ENCODE data around the gene NOG. TPM values are rescaled to one million over a fixed set of nuclear protein-coding genes. Genes with fewer than 3 reads are reported as not detected.

NOG gene
- total RNA-seq, 1 experiment from 2014 or later, result 0.32 TPM

DNA sequence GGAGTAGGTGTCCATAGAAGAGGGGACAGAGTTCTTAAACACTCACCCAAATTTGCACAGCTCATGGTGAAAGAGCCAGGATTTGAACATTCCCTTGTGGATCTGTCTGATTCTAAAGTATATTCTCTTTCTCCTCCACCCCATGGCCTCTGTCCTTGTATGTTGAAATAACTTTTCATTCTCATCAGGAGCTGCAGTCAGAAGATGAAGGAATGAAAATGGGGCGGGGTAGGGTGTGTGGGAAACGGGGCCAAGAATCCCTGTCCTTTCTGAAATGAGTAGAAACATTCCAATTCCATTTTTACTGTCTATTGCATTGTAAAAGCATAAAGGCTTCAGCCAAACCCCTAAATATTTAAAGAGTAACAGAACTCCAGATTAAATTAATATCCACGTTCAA lies 42.8 kb downstream of the NOG start:
- intact Hi-C loops (cut with micrococcal nuclease; ENCODE audit: unreplicated experiment), result no loop called here
- no peak overlapping the region for H3K27ac Mint-ChIP-seq (ENCODE audit: unreplicated experiment)
- TF ChIP-seq, protein P1, sequence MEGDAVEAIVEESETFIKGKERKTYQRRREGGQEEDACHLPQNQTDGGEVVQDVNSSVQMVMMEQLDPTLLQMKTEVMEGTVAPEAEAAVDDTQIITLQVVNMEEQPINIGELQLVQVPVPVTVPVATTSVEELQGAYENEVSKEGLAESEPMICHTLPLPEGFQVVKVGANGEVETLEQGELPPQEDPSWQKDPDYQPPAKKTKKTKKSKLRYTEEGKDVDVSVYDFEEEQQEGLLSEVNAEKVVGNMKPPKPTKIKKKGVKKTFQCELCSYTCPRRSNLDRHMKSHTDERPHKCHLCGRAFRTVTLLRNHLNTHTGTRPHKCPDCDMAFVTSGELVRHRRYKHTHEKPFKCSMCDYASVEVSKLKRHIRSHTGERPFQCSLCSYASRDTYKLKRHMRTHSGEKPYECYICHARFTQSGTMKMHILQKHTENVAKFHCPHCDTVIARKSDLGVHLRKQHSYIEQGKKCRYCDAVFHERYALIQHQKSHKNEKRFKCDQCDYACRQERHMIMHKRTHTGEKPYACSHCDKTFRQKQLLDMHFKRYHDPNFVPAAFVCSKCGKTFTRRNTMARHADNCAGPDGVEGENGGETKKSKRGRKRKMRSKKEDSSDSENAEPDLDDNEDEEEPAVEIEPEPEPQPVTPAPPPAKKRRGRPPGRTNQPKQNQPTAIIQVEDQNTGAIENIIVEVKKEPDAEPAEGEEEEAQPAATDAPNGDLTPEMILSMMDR (IDR thresholded peaks at IDR 0.05; ENCODE audit: insufficient read depth in 1 of 2, low read depth in 1 of 2, low read length in 1 of 2, severe bottlenecking in 1 of 2, unreplicated experiment in 1 of 2), result no peak
- no peaks in the 10 kb centered on the region for H3K36me3 Mint-ChIP-seq (ENCODE audit: insufficient read depth, unreplicated experiment)
- ChIA-PET POLR2A (no interaction called here), CTCF (no interaction called here)
- H3K27me3 ChIP-seq (replicated peaks; ENCODE audit: control insufficient read depth, insufficient read depth, low read length), result no peaks in the 10 kb centered on the region
- no peak overlapping the region for H3K4me3 ChIP-seq (ENCODE audit: low read depth, low read length)
- H3K27me3 Mint-ChIP-seq (ENCODE audit: insufficient read depth, unreplicated experiment), result peaks cover 23% of the 10 kb centered on the region
- no peaks in the 10 kb centered on the region for H3K9me3 Mint-ChIP-seq (ENCODE audit: unreplicated experiment)
- no peak overlapping the region for H3K4me3 Mint-ChIP-seq (ENCODE audit: unreplicated experiment)
- no TSS peak for BruUV-seq (replicated peaks)
- H3K9me3 ChIP-seq, result no peaks in the 10 kb centered on the region
- peaks cover 7% of the 10 kb centered on the region for H3K4me1 Mint-ChIP-seq (ENCODE audit: low read depth, unreplicated experiment)
- H3K36me3 ChIP-seq (ENCODE audit: control insufficient read depth, insufficient read depth, low read length), result no peaks in the 10 kb centered on the region
- DNase-seq, result no peak
- no peaks in the 10 kb centered on the region for H3K4me1 ChIP-seq

DNA sequence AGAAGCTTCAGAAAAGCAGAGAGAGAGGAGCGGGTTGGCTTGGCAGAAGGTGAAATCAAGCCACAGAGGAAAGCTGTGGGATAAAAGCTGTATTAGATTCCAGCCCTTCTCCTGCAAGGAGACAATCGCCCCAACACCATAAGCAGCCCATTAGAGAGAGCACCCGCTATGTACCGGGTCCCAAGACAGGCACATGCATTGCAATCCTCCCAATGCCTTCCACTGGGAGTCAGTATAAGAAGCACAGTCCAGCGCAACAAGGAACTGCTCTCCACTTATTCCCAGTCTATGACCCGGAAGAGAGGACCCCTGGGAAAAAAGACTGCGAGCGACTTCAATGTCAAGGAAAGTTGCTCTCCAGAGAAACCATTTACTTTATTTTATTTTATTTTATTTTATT lies 43.8 kb downstream of the NOG start:
- Mint-ChIP-seq H3K9me3 (ENCODE audit: unreplicated experiment) (no peaks in the 10 kb centered on the region), H3K27me3 (ENCODE audit: insufficient read depth, unreplicated experiment) (peaks cover 20% of the 10 kb centered on the region), H3K27ac (ENCODE audit: unreplicated experiment) (no peak overlapping the region), H3K36me3 (ENCODE audit: insufficient read depth, unreplicated experiment) (no peaks in the 10 kb centered on the region), H3K4me3 (ENCODE audit: unreplicated experiment) (no peak overlapping the region), H3K4me1 (ENCODE audit: low read depth, unreplicated experiment) (peaks cover 7% of the 10 kb centered on the region)
- H3K36me3 ChIP-seq (ENCODE audit: control insufficient read depth, insufficient read depth, low read length), result no peaks in the 10 kb centered on the region
- no peaks in the 10 kb centered on the region for H3K27me3 ChIP-seq (replicated peaks; ENCODE audit: control insufficient read depth, insufficient read depth, low read length)
- BruUV-seq (replicated peaks), result no TSS peak
- TF ChIP-seq, protein P1 (IDR thresholded peaks at IDR 0.05; ENCODE audit: insufficient read depth in 1 of 2, low read depth in 1 of 2, low read length in 1 of 2, severe bottlenecking in 1 of 2, unreplicated experiment in 1 of 2), result no peak
- H3K4me1 ChIP-seq, result no peaks in the 10 kb centered on the region
- no peaks in the 10 kb centered on the region for H3K9me3 ChIP-seq
- ChIA-PET POLR2A (no interaction called here), CTCF (interaction anchor here (0.8 kb wide), 1 partner anchor 143 kb away, joined by 4 read pairs; no protein-coding TSS in a partner anchor)
- intact Hi-C loops (cut with micrococcal nuclease; ENCODE audit: unreplicated experiment), result no loop called here
- DNase-seq, result no peak
- no peak overlapping the region for H3K4me3 ChIP-seq (ENCODE audit: low read depth, low read length)

DNA sequence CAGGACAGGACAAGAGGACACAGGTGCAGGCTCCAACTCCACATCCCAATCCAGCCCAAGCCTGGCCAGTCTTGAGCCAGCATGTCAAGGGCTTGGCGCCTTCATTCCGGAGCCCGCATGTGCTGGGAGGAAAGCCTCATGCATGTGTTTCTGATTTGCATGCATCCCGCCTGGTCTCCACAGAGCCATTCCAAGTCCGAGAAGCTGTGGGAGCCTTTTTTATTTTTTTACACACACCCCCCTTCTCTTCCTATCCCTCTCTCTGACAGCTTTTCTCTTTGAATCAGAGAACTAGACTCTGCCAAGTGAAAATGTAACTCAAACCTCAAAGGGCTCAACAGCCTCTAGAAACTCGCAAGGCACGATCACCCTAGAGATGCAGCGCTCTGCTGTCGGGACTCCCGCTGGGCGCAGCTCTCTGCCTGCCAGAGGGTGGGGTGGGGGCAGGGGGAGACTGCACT lies 45.1 kb downstream of the NOG start:
- TF ChIP-seq, protein P1 (IDR thresholded peaks at IDR 0.05; ENCODE audit: insufficient read depth in 1 of 2, low read depth in 1 of 2, low read length in 1 of 2, severe bottlenecking in 1 of 2, unreplicated experiment in 1 of 2), result no peak
- Mint-ChIP-seq H3K4me3 (ENCODE audit: unreplicated experiment) (no peak overlapping the region), H3K27me3 (ENCODE audit: insufficient read depth, unreplicated experiment) (peaks cover 27% of the 10 kb centered on the region), H3K9me3 (ENCODE audit: unreplicated experiment) (no peaks in the 10 kb centered on the region), H3K27ac (ENCODE audit: unreplicated experiment) (no peak overlapping the region), H3K4me1 (ENCODE audit: low read depth, unreplicated experiment) (peaks cover 7% of the 10 kb centered on the region), H3K36me3 (ENCODE audit: insufficient read depth, unreplicated experiment) (no peaks in the 10 kb centered on the region)
- Histone ChIP-seq H3K36me3 (ENCODE audit: control insufficient read depth, insufficient read depth, low read length) (no peaks in the 10 kb centered on the region), H3K27me3 (replicated peaks; ENCODE audit: control insufficient read depth, insufficient read depth, low read length) (no peaks in the 10 kb centered on the region), H3K4me3 (ENCODE audit: low read depth, low read length) (no peak overlapping the region), H3K9me3 (no peaks in the 10 kb centered on the region), H3K4me1 (no peaks in the 10 kb centered on the region)
- POLR2A ChIA-PET, result no interaction called here
- CTCF ChIA-PET, result interaction anchor here (1.5 kb wide), 1 partner anchor 9 kb away, joined by 4 read pairs; no protein-coding TSS in a partner anchor
- intact Hi-C loops (cut with micrococcal nuclease; ENCODE audit: unreplicated experiment), result no loop called here
- no TSS peak for BruUV-seq (replicated peaks)
- DNase-seq, result no peak
